Mesothelial cell of epicardium (in vitro differentiated cells): ENCODE measurements around the gene THSD4. TPM values are rescaled to one million over a fixed set of nuclear protein-coding genes. Genes with fewer than 3 reads are reported as not detected.

Experiments used
- DNase-seq, 2 experiments: peaks; one replicate each; pipeline ENCODE4 v3.0.0; 2021; ENCODE audit warnings: low spot score in 2 of 2; ENCODE audit not compliant: unreplicated experiment in 2 of 2
- H3K27ac Mint-ChIP-seq: 2 replicates; pipeline ENCODE4 v1.8.0; 2021; ENCODE audit warnings: mixed read lengths
- H3K27me3 Mint-ChIP-seq: 2 replicates; pipeline ENCODE4 v1.8.0; 2021; ENCODE audit warnings: low read depth, mixed read lengths
- H3K36me3 Mint-ChIP-seq: 2 replicates; pipeline ENCODE4 v1.8.0; 2021; ENCODE audit warnings: mixed read lengths
- H3K4me1 Mint-ChIP-seq: 2 replicates; pipeline ENCODE4 v1.8.0; 2021; ENCODE audit warnings: mixed read lengths
- H3K4me3 Mint-ChIP-seq: 2 replicates; pipeline ENCODE4 v1.8.0; 2021; ENCODE audit warnings: mild to moderate bottlenecking, moderate library complexity, mixed read lengths
- H3K9me3 Mint-ChIP-seq: 2 replicates; pipeline ENCODE4 v1.8.0; 2021; ENCODE audit warnings: mixed read lengths
- CTCF ChIP-seq: fragments of 200-600 bp; sonication (generic); IDR thresholded peaks from one replicate; pipeline ENCODE4 v1.5.0; 2021; ENCODE audit warnings: antibody characterized with exemption; ENCODE audit not compliant: unreplicated experiment
- total RNA-seq: library from RNA; stranded (reverse); gene quantifications from 3 replicates; pipeline ENCODE4 v1.2.1, GENCODE V29; 2021

THSD4 gene
- 82.0 to 93.9 TPM (median 83.4 TPM) in 3 replicates for total RNA-seq

DNA sequence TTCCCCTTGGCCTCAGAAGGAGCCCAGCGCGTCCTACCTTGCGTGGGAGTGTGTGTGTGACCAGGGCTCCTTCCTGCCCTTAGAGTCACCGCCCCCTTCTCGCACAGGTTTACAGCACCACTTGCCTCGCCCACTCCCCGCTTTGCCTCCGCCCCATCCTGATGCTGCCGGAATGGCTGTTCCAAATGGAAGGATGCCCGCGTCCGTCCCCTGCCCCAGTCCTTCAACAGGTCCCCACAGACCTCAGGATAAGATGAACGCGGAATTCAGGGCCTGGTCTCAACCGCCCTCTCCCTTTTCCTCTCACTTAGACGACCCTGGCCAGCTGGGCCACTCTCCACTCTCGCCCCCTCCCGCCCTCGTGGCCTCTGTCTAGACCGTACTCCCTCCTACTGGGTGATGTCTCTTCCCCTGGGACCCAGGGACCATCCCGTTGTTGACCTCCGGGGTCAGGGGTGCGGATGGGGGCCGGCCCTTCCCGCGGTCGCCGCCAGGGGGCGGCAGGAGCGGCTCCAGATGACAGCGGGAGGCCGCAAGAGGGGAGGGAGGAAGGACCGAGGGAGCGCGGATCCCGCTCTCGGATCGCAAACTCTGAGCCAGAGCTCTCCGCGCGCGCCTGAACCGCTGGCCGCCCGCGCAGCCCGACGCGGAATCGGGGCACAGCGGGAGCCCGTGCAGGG is at the start of gene THSD4:
Gene THSD4 (plus strand): TSS at position 585 of the 680 bp plus-strand sequence.
- peak; percentile 96 for TF ChIP-seq CTCF
- H3K4me1 Mint-ChIP-seq: peaks cover 54% of the 10 kb centered on the region
- peak within 1 kb of the TSS; percentile 80 for H3K27ac Mint-ChIP-seq
- DNase-seq: peak; percentile 70 to 81
- no peaks in the 10 kb centered on the region for H3K9me3 Mint-ChIP-seq
- peak within 1 kb of the TSS; percentile 87 for H3K4me3 Mint-ChIP-seq
- peaks cover 24% of the 10 kb centered on the region for H3K27me3 Mint-ChIP-seq
- no peaks in the 10 kb centered on the region for H3K36me3 Mint-ChIP-seq

GRCh38 chr15:71066983-71067382 is 48.3 kb upstream of the THSD4 start:
- no peaks in the 10 kb centered on the region for H3K36me3 Mint-ChIP-seq
- TF ChIP-seq CTCF: no peak
- no peak overlapping the region for H3K27ac Mint-ChIP-seq
- no peak for DNase-seq
- peaks cover 3% of the 10 kb centered on the region for H3K4me1 Mint-ChIP-seq
- H3K27me3 Mint-ChIP-seq: no peaks in the 10 kb centered on the region
- H3K9me3 Mint-ChIP-seq: no peaks in the 10 kb centered on the region
- no peak overlapping the region for H3K4me3 Mint-ChIP-seq

GRCh38 chr15:71069693-71070092 is 45.6 kb upstream of the THSD4 start:
- peaks cover 14% of the 10 kb centered on the region for H3K9me3 Mint-ChIP-seq
- TF ChIP-seq CTCF: no peak
- H3K27me3 Mint-ChIP-seq: no peaks in the 10 kb centered on the region
- no peak for DNase-seq
- H3K36me3 Mint-ChIP-seq: peaks cover 1% of the 10 kb centered on the region
- peaks cover 3% of the 10 kb centered on the region for H3K4me1 Mint-ChIP-seq
- H3K4me3 Mint-ChIP-seq: no peak overlapping the region
- H3K27ac Mint-ChIP-seq: no peak overlapping the region

DNA sequence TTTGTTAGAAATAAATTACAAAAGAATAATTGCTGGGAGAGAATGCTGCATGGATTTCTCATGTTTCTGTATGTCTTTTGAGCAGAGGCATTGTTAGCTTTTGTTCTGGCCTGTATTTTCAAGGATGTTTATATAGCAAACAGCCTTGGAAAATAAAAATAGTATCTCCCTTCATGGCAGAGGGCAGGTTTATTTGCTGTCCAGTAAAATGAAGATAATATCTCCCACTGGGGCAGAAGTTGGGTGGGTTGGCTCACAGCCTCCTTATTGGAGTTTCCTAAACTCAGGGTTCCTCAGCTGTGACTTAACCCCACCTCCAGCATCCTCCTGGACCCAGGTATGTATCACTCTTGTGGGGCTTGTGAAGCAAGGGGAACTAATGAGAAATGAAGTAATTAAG is 43.7 kb upstream of the THSD4 start:
- DNase-seq: no peak
- H3K27me3 Mint-ChIP-seq: no peaks in the 10 kb centered on the region
- peaks cover 3% of the 10 kb centered on the region for H3K4me1 Mint-ChIP-seq
- peaks cover 17% of the 10 kb centered on the region for H3K9me3 Mint-ChIP-seq
- TF ChIP-seq CTCF: no peak
- H3K4me3 Mint-ChIP-seq: no peak overlapping the region
- H3K36me3 Mint-ChIP-seq: peaks cover 1% of the 10 kb centered on the region
- no peak overlapping the region for H3K27ac Mint-ChIP-seq

- Mint-ChIP-seq H3K27me3 (no peaks in the 10 kb centered on the region), H3K4me3 (no peak overlapping the region), H3K36me3 (peaks cover 1% of the 10 kb centered on the region), H3K27ac (no peak overlapping the region), H3K4me1 (peaks cover 3% of the 10 kb centered on the region), H3K9me3 (peaks cover 22% of the 10 kb centered on the region)
- DNase-seq: no peak
- no peak for TF ChIP-seq CTCF
Measured at GRCh38 chr15:71072423-71072822, 42.8 kb upstream of the THSD4 start.
